Endothelial cell of umbilical vein (primary cell): Measurements from ENCODE around the gene COL19A1.

ENCODE experiments used
- CTCF ChIP-seq, 2 donors: IDR thresholded peaks; 1 replicate in 1 of 2; 2 replicates in 1 of 2; pipeline ENCODE4 v1.5.1; 2011; ENCODE audit warnings: low read length in 2 of 2, mild to moderate bottlenecking in 2 of 2, moderate library complexity in 2 of 2, control low read depth in 1 of 2, inconsistent platforms in 1 of 2, low read depth in 1 of 2; ENCODE audit not compliant: insufficient read depth in 1 of 2; ENCODE audit errors: extremely low read depth in 1 of 2
- EZH2 ChIP-seq: IDR thresholded peaks from 2 replicates; pipeline ENCODE4 v1.6.1; 2012; ENCODE audit warnings: borderline replicate concordance, low read depth, mild to moderate bottlenecking, moderate library complexity, low read length, inconsistent platforms; ENCODE audit not compliant: severe bottlenecking
- GATA2 ChIP-seq: IDR thresholded peaks from 2 replicates; pipeline ENCODE4 v1.7.0; 2011; ENCODE audit warnings: low read depth, mild to moderate bottlenecking, moderate library complexity, mixed read lengths, low read length; ENCODE audit not compliant: insufficient read length, insufficient read depth
- MAX ChIP-seq: IDR thresholded peaks from 2 replicates; pipeline ENCODE4 v1.6.1; 2011; ENCODE audit not compliant: insufficient read depth, insufficient read length
- MYC ChIP-seq: IDR thresholded peaks from one replicate; pipeline ENCODE4 v1.6.1; 2011; ENCODE audit warnings: mild to moderate bottlenecking, low read depth, low read length
- POLR2A ChIP-seq: IDR thresholded peaks from 2 replicates; pipeline ENCODE4 v1.6.1; 2012; ENCODE audit warnings: low read depth, mild to moderate bottlenecking, control low read depth, low read length
- POLR2AphosphoS5 ChIP-seq: IDR thresholded peaks from 2 replicates; pipeline ENCODE4 v1.6.1; 2012; ENCODE audit warnings: low read depth, mild to moderate bottlenecking, control low read depth, low read length, moderate library complexity; ENCODE audit not compliant: insufficient read depth

DNA sequence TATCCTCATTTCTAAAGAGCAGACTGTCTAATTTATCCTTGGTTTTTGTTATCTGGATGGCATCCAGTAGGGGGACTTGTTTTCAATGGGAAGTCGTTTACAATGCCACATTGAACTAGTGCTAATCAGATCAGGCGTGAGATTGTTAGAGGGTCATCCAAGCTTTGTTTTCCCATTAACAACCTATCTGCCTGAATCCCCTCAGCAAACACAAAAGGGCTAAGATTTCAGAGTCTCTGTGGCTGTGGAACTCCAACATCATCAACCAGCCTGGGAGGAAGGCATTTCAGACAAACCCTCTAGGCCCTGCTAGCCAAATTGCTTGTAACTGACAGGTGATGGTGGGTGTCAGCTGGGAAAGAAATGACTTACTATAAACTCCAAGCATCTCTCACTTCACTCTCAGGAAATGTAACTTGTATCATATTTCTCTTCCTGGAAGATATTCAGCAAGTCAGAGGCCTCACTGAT is 47.7 kb downstream of the COL19A1 start:
- TF ChIP-seq CTCF (IDR thresholded peaks at IDR 0.05; ENCODE audit: extremely low read depth in 1 of 2, insufficient read depth in 1 of 2, low read depth in 1 of 2, low read length in 2 of 2) = no peak
- no peak for TF ChIP-seq GATA2
- no peak for TF ChIP-seq MAX
- no peak for TF ChIP-seq POLR2AphosphoS5
- no peak for TF ChIP-seq POLR2A
- no peak for TF ChIP-seq EZH2
- TF ChIP-seq MYC = no peak
